Measurements from ENCODE around the gene JAKMIP2. TPM values are rescaled to one million over a fixed set of nuclear protein-coding genes. Genes with fewer than 3 reads are reported as not detected.
"Not testable (repeated sequence)": the region's sequence is repeated elsewhere in the genome, so short reads cannot be mapped to it uniquely, and the experiment has no call there.

Gene JAKMIP2
- total and polyA plus RNA-seq, 12 donors, result 0.06 to 0.71 (median 0.14) TPM; not detected in 3

- Histone ChIP-seq H3K4me1 (no peaks in the 10 kb centered on the region), H3K27ac (no peak overlapping the region), H3K4me3 (no peak overlapping the region), H3K27me3 (peaks cover 0 to 12% (median 0%) of the 10 kb centered on the region in 7 donors), H3K36me3 (no peaks in the 10 kb centered on the region), H3K9me3 (no peaks in the 10 kb centered on the region)
- intact Hi-C loops (cut with DNase I), result no loop called here
- 80 to 83% methylated on average over 3 of the region's 3 CpGs for WGBS, 2 donors
- no peak for TF ChIP-seq CTCF (IDR thresholded peaks at IDR 0.05)
- DNase-seq (no peak), ATAC-seq (no peak)
Observed at GRCh38 chr5:147642666-147643065, 139.9 kb downstream of the JAKMIP2 start.

GRCh38 chr5:147639321-147639720 is 143.2 kb downstream of the JAKMIP2 start:
- WGBS, 2 donors, result 89 to 92% methylated on average over 5 of the region's 5 CpGs
- Histone ChIP-seq H3K27me3 (peaks cover 0 to 3% (median 0%) of the 10 kb centered on the region in 7 donors), H3K27ac (no peak overlapping the region), H3K4me1 (no peaks in the 10 kb centered on the region), H3K4me3 (no peak overlapping the region), H3K9me3 (no peaks in the 10 kb centered on the region), H3K36me3 (no peaks in the 10 kb centered on the region)
- DNase-seq, result no peak
- intact Hi-C loops (cut with DNase I), result no loop called here
- no peak for TF ChIP-seq CTCF (IDR thresholded peaks at IDR 0.05)
- no peak for ATAC-seq

- no peaks in the 10 kb centered on the region for H3K4me1 ChIP-seq
- no peak for ATAC-seq
- no peaks in the 10 kb centered on the region for H3K36me3 ChIP-seq
- 93 to 99% methylated on average over 3 of the region's 3 CpGs for WGBS, 2 donors
- no peak for DNase-seq
- H3K9me3 ChIP-seq, result no peaks in the 10 kb centered on the region
- no peak overlapping the region for H3K4me3 ChIP-seq
- no peak for TF ChIP-seq CTCF (IDR thresholded peaks at IDR 0.05)
- intact Hi-C loops (cut with DNase I), result no loop called here
- no peak overlapping the region for H3K27ac ChIP-seq
- peaks cover 0 to 7% (median 0%) of the 10 kb centered on the region in 7 donors for H3K27me3 ChIP-seq
Observed at GRCh38 chr5:147636729-147636984, 145.9 kb downstream of the JAKMIP2 start.

GRCh38 chr5:147635882-147636728 is 146.4 kb downstream of the JAKMIP2 start:
- no peak for DNase-seq
- H3K9me3 ChIP-seq, result no peaks in the 10 kb centered on the region
- 91 to 93% methylated on average over 15 of the region's 15 CpGs for WGBS, 2 donors
- H3K27ac ChIP-seq, result no peak overlapping the region
- no peaks in the 10 kb centered on the region for H3K36me3 ChIP-seq
- no peak for ATAC-seq
- no peaks in the 10 kb centered on the region for H3K4me1 ChIP-seq
- H3K4me3 ChIP-seq, result no peak overlapping the region
- no peak for TF ChIP-seq CTCF (IDR thresholded peaks at IDR 0.05)
- H3K27me3 ChIP-seq, result peaks cover 0 to 7% (median 0%) of the 10 kb centered on the region in 7 donors
- intact Hi-C loops (cut with DNase I), result no loop called here

- H3K27ac ChIP-seq; H3K4me1 ChIP-seq; H3K4me3 ChIP-seq; DNase-seq; H3K36me3 ChIP-seq; H3K27me3 ChIP-seq; ATAC-seq; H3K9me3 ChIP-seq; intact Hi-C loops (cut with DNase I): not testable (repeated sequence)
- 90 to 93% methylated on average over 5 of the region's 5 CpGs for WGBS, 2 donors
Observed at GRCh38 chr5:147635439-147635838, 147.1 kb downstream of the JAKMIP2 start.
